SK-N-MC (cell line): Measurements from ENCODE around the gene SLC38A11.

ENCODE experiments used
- DNase-seq: peaks from one replicate; pipeline ENCODE4 v3.0.0-alpha.2; 2011; ENCODE audit warnings: low read depth, low spot score
- H3K27ac ChIP-seq: fragments of 200-600 bp; sonication (generic); 2 replicates; pipeline ENCODE4 v1.5.1; 2016; ENCODE audit warnings: mixed run types
- H3K36me3 ChIP-seq: fragments of 200-600 bp; sonication (generic); 2 replicates; pipeline ENCODE4 v1.6.1; 2017; ENCODE audit warnings: antibody characterized with exemption, low read length, mixed read lengths; ENCODE audit not compliant: insufficient read depth
- H3K4me3 ChIP-seq: fragments of 200-600 bp; sonication (generic); 2 replicates; pipeline ENCODE4 v1.5.1; 2016
- H3K9ac ChIP-seq: fragments of 200-600 bp; sonication (generic); 2 replicates; pipeline ENCODE4 v1.8.0; 2017; ENCODE audit warnings: mixed run types, mixed read lengths; ENCODE audit not compliant: insufficient read length
- H3K9me3 ChIP-seq: fragments of 200-600 bp; sonication (generic); 2 replicates; pipeline ENCODE4 v1.6.1; 2017; ENCODE audit warnings: low read depth, mild to moderate bottlenecking, antibody characterized with exemption, low read length, moderate library complexity, mixed read lengths
- EZH2 ChIP-seq: fragments of 200-600 bp; sonication (generic); IDR thresholded peaks from one replicate; pipeline ENCODE4 v1.6.1; 2017; ENCODE audit warnings: antibody characterized with exemption
- FOXP2 ChIP-seq: optimal IDR thresholded peaks from 2 replicates; pipeline ENCODE3; 2011; ENCODE audit warnings: mild to moderate bottlenecking, moderate library complexity; ENCODE audit not compliant: insufficient read depth; ENCODE audit errors: extremely low read length, control extremely low read depth
- POLR2AphosphoS5 ChIP-seq: IDR thresholded peaks from 2 replicates; pipeline ENCODE4 v1.6.1; 2012; ENCODE audit warnings: mild to moderate bottlenecking, low read depth, low read length, borderline replicate concordance

SLC38A11 gene

GRCh38 chr2:164948540-164948939 is 6.8 kb downstream of the SLC38A11 start:
- Histone ChIP-seq H3K36me3 (no peaks in the 10 kb centered on the region), H3K9ac (no peak overlapping the region), H3K9me3 (no peaks in the 10 kb centered on the region), H3K4me3 (no peak overlapping the region), H3K27ac (no peak overlapping the region)
- DNase-seq, result no peak
- TF ChIP-seq FOXP2, result no peak
- no peak for TF ChIP-seq EZH2

DNA sequence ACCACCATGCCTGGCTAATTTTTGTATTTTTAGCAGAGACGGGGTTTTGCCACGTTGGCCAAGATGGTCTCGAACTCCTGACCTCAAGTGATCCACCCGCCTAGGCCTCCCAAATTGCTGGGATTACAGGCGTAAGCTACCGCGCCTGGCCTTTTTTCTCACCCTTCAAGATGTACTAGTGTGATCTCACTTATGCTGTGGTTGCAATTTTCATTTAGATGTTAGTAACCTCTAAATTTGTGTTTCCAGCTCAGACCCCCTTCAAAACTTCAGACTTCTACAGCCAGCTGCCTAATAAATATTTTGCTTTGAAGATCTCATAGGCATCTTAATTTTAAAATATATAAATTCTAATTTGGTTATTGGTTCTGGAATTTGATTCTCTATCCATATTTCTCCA is 8.0 kb downstream of the SLC38A11 start:
- no peak overlapping the region for H3K4me3 ChIP-seq
- H3K9me3 ChIP-seq, result no peaks in the 10 kb centered on the region
- H3K27ac ChIP-seq, result no peak overlapping the region
- no peak for DNase-seq
- no peaks in the 10 kb centered on the region for H3K36me3 ChIP-seq
- no peak for TF ChIP-seq EZH2
- TF ChIP-seq FOXP2, result no peak
- H3K9ac ChIP-seq, result no peak overlapping the region

GRCh38 chr2:164943289-164943688 is 12.0 kb downstream of the SLC38A11 start:
- no peak for TF ChIP-seq FOXP2
- DNase-seq, result no peak
- Histone ChIP-seq H3K4me3 (no peak overlapping the region), H3K27ac (no peak overlapping the region), H3K36me3 (no peaks in the 10 kb centered on the region), H3K9me3 (no peaks in the 10 kb centered on the region; the same call in 1 of the 2 replicates), H3K9ac (no peak overlapping the region)

DNA sequence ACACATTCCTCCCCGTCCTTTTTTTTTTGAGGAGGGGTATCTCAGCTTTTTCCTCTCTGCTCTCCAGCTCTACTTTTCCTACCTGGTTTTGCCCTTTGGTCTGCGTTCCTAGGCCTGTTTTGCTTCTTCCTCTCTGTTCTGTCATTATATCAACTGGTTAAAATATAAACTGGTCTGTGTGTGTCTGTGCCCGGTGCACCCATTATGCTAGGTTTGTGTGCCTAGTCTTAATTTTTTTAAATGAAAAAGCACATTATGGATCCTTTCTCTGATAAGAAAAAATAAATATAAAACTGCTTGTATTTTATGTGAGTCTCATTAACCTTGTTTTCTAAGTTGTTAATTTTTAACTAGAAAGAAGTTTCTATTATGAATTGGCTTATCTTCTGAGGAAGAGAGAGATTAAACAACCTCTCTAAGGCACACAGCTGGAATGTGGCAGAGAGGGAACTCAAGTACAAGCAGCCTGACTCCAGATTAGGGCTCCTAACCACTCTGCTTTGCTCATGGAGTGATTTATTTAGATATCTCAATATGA is 17.4 kb downstream of the SLC38A11 start:
- no peak overlapping the region for H3K9ac ChIP-seq
- H3K4me3 ChIP-seq, result no peak overlapping the region
- TF ChIP-seq POLR2AphosphoS5 (no peak), EZH2 (no peak), FOXP2 (no peak)
- no peak overlapping the region for H3K27ac ChIP-seq
- H3K36me3 ChIP-seq, result no peaks in the 10 kb centered on the region
- no peak for DNase-seq
- no peaks in the 10 kb centered on the region; the same call in 1 of the 2 replicates for H3K9me3 ChIP-seq

- Histone ChIP-seq H3K9me3 (no peaks in the 10 kb centered on the region; the same call in 1 of the 2 replicates), H3K36me3 (no peaks in the 10 kb centered on the region), H3K9ac (no peak overlapping the region), H3K27ac (no peak overlapping the region), H3K4me3 (no peak overlapping the region)
- TF ChIP-seq EZH2 (no peak), POLR2AphosphoS5 (no peak), FOXP2 (no peak)
- no peak for DNase-seq
Measured at GRCh38 chr2:164935118-164936101, 19.9 kb downstream of the SLC38A11 start.

DNA sequence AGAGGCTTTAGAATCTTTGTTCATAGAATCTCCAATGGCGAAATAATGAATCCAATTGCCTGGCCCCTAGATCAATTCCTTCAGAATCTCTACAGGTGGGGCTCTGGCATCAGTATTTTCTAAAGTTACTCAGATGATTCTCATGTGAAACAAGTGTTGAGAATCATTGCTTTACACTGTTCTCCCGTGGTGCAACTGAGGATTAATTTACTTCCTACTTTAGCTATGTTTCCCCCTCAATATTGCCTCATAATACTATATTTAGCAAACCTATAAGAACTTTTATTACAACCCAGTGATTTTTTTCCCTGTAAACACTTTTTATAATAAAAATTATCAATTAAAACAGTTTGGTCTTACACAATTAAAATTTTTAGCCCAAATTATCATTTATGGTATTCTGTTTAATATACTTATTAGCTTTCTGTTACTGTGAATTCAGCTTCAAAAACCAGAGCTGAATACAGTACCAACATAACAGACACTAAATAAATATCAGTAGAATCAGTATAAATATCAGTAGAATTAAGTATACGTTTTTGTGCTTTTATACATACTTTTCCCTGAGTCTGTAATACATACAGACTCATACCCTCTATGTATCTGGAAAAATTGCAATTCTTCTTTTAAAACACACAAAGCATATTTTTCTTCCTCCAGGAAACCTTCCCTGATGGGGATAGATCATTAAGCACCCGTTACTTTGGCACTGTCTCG is 20.8 kb downstream of the SLC38A11 start:
- Histone ChIP-seq H3K9me3 (no peaks in the 10 kb centered on the region), H3K27ac (0 out of 2 replicates have a peak overlapping the region, but pooled peaks have one; percentile 68), H3K36me3 (no peaks in the 10 kb centered on the region), H3K4me3 (no peak overlapping the region), H3K9ac (no peak overlapping the region)
- DNase-seq, result no peak
- TF ChIP-seq POLR2AphosphoS5 (no peak), EZH2 (no peak), FOXP2 (no peak)

DNA sequence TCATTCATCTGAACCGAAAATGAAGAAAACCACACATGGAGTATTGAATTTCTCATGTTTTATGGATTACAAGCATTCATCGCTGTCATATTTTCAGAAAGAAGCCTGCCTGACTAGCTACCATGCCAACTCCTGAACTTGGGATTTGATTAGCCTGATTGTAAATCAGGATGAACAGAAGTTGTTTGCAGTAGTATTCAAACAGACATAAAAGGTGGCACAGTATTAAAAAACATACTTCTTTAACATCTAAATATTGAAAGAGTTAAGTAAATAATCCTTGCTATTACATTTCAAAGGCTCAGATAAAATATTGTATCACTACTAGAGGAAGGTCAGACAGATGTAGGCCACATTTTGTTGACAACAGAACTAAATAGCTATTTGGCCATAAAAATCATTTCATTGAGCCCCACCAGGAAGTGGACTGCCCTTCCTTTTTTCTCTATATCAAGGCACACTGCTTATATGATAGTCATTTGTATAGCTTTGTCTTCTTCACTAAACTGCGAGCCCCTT is 21.6 kb downstream of the SLC38A11 start:
- Histone ChIP-seq H3K27ac (peak overlapping the region; percentile 68; the same call in 1 of the 2 replicates), H3K4me3 (no peak overlapping the region), H3K9ac (no peak overlapping the region), H3K9me3 (no peaks in the 10 kb centered on the region), H3K36me3 (no peaks in the 10 kb centered on the region)
- no peak for TF ChIP-seq EZH2
- TF ChIP-seq FOXP2, result no peak
- TF ChIP-seq POLR2AphosphoS5, result no peak
- DNase-seq, result no peak

DNA sequence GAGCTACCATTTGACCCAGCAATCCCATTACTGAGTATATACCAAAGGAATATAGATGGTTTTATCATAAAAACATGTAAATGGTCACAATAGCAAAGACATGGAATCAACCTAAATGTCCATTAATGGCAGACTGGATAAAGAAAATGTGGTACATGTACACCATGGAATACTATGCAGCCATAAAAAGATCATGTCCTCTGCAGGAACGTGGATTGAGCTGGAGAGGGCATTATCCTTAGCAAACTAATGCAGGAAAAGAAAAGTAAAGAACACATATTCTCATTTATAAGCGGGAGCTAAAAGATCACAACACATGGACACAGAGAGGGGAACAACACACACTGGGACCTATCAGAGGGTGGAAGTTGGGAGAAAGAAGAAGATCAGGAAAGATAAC is 22.9 kb downstream of the SLC38A11 start:
- Histone ChIP-seq H3K36me3 (no peaks in the 10 kb centered on the region), H3K27ac (no peak overlapping the region), H3K4me3 (no peak overlapping the region), H3K9me3 (no peaks in the 10 kb centered on the region), H3K9ac (no peak overlapping the region)
- TF ChIP-seq FOXP2, result no peak
- TF ChIP-seq EZH2, result no peak
- TF ChIP-seq POLR2AphosphoS5, result no peak
- no peak for DNase-seq
